HG03520 (cell line): ENCODE results near the gene TSBP1.
"Not testable (repeated sequence)": the region's sequence is repeated elsewhere in the genome, so short reads cannot be mapped to it uniquely, and the experiment has no call there.

Source experiments
- ATAC-seq: cut with Tn5 transposase; IDR thresholded peaks from one replicate; pipeline ENCODE4 v1.9.1; 2021; ENCODE audit warnings: mild to moderate bottlenecking, moderate library complexity; ENCODE audit not compliant: unreplicated experiment

The TSBP1 gene

DNA sequence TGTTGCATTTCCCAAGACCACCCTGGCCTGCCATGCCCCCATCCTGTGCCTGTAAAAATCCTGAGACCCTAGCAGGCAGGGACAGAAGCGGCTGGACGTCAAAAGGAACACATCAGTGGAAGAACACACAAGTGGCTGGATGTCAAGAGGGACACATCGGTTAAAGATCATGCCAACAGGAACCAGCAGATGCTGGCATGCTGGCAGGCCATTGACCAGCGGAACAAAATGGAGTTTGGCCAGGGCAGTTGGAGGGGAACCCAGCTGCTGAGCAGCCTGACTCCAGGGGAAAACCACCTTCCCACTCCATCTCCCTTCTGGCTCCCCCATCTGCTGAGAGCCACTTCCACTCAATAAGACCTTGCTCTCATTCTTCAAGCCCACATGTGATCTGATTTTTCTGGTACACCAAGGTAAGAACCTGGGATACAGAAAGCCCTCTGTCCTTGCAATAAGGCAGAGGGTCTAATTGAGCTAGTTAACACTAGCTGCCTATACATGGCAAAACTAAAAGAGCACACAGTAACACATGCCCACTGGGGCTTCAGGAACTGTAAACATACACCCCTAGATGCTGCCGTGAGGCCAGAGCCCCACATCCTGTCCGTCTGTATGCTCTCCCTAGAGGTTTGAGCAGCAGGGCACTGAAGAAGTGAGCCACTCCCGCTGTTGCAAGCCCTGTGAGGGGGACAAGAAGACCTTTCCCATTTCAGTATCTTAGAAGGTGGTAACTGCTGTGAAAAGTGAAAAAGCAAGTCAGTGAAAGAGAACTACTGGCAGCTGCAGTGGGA, 4.2 kb upstream of the TSBP1 start:
- ATAC-seq, result no peak

DNA sequence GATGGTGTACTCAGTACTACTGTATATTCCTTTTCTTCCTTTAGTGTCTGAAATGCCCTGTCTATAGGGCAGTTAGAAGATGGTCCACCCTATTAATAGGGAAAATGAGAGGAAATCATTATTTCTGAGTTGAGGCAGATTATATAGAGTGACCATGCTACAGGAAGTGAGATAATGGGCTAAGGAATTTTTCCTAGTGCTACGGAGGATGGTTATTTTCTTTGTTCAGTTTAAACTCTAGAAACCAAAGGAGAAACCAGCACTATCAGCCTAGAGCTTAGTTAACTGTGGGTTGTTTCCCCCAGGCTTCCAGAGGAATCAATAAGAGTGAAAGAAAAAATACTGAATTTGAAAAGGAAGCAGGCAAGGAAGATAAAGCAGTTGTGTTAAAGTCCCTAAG, 474 bp downstream of the TSBP1 start:
- ATAC-seq, result no peak

DNA sequence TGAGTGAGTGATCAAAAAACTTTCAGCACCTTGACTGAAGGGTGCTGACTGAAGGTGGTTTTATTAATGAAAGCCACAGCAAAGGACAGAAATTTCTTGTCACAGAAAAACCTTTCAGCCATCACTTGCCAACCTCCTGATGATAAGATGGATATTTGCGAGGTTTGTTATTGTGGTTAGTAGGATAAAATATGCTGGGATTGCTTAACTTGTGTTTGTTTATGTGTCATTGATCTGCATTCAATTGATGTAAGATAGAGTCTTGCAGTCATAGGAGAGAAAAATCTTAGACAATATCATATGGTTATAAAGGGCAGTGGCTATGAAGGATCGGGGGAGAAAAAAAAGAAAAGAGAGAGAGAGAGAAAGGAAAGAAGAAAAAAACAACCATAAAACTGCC, 1.2 kb downstream of the TSBP1 start:
- ATAC-seq, result no peak

DNA sequence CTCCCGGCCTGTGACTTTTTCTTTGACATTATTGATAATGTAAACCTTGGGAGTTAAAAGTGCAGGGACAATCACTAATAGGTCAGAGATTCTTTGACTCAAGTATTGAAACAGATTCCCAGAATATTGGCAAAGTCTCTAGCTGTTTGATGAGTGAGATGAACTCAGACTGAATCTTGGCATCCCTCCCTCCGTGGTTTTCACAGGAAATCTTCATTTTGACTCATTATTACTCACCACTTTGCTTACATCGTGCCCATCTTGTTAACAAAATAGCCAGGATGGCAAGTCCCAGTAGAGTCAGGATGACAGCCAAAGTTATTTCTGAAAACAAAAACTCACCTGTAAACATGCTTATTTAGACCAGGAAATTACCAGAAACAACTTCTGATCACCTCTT, 2.0 kb downstream of the TSBP1 start:
- no peak for ATAC-seq

GRCh38 chr6:32367644-32368043, 4.1 kb downstream of the TSBP1 start:
- no peak for ATAC-seq

DNA sequence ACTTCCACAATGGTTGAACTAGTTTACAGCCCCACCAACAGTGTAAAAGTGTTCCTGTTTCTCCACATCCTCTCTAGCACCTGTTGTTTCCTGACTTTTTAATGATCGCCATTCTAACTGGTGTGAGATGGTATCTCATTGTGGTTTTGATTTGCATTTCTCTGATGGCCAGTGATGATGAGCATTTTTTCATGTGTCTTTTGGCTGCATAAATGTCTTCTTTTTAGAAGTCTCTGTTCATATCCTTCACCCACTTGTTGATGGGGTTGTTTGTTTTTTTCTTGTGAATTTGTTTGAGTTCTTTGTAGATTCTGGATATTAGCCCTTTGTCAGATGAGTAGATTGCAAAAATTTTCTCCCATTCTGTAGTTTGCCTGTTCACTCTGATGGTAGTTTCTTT, 12.5 kb downstream of the TSBP1 start:
- not testable (repeated sequence) for ATAC-seq

DNA sequence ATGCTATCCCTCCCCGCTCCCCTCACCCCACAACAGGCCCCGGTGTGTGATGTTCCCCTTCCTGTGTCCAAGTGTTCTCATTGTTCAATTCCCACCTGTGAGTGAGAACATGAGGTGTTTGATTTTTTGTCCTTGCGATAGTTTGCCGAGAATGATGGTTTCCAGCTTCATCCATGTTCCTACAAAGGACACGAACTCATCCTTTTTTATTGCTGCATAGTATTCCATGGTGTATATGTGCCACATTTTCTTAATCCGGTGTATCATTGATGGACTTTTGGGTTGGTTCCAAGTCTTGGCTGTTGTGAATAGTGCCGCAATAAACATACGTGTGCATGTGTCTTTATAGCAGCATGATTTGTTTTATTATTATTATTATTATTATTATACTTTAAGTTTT, 13.2 kb downstream of the TSBP1 start:
- not testable (repeated sequence) for ATAC-seq

DNA sequence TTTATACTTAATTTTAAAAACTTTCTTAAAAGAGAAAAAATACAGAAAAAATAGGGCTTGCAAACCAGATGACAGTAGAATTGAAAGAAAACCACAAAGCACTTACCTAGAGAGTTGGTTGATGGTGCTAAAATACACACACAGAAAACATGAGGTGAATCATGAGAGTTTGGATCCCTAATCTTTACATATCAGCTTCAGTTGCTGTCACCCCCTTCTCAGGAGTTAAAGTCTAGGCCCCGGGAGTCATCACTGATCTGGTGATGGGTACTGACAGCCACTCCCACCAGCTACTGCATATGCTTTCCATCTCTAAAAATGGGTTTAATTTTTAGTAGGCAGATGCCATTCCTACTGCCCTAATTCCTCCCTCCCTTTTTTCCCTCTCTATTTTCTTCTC, 16.7 kb downstream of the TSBP1 start:
- ATAC-seq, result no peak

DNA sequence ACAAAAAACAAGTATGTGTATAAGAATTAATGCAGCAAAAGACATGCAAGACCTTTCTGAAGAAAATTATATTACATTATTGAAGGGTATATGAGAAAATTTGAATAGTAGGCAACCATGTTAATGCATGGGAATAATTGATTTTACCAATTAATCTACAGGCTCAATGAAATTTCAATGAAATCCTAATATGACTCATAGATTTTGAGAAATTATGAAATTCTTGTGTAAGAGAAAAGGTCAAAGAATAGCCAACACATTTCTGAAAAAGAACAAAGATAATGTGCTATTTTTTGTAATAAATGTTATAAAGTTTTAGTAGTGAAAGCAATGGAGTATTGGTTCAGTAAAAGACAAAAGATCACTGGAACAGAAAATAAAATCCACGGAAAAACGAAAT, 18.4 kb downstream of the TSBP1 start:
- no peak for ATAC-seq

DNA sequence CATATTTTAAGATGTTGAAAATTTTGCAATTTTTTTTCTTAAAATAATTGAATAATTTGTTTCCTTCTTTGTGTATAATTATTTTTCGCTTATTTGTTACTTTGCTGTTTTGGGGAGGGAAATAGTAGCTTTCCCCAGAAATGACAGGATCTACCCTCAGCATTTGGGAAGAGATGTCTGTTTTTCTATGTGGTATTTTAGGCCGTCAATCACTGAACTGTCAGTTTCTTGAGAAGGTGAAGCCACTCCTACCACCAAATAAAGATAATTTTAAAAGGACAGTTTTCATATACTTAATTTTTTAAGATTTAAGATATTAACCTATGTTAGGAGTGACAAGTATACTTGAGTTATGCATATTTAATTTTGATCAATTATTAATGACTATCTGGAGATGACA, 31.5 kb downstream of the TSBP1 start:
- ATAC-seq, result no peak

GRCh38 chr6:32337186-32337805, 34.4 kb downstream of the TSBP1 start:
- ATAC-seq, result no peak

DNA sequence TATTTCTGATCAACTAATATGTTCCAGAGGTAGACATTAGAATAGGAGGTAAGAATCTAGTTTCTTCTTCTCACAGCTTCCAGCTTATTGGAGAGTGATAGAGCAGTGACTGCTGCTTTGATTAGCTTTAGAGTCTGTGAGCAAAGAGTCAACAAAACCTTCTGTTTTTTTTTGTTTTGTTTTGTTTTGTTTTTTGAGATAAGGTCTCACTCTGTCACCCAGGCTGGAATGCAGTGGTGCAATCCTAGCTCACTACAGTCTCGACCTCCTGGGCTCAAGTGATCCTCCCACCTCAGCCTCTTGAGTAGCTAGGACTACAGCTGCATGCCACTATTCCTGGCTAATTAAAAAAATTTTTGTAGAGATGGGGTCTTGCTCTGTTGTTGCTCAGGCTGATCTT, 39.3 kb downstream of the TSBP1 start:
- no peak for ATAC-seq

DNA sequence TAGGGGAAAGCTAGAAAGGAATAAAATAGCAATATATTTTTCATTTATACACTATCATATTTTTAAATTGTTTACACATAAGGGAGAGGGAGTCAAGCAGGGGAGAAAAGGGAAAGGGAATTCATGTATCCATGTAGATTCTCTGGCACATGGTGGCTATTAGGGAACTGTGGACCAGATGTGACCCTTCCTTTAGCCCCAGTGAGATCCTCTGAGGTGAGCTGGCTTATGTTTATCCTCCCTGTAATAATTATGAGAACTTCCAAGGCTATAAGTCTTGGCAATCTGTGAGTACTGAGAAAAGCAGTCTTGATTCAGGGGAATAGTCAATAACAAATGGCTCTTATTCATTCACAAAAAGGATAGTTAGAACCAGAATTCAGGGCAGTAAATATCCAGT, 42.6 kb downstream of the TSBP1 start:
- no peak for ATAC-seq

DNA sequence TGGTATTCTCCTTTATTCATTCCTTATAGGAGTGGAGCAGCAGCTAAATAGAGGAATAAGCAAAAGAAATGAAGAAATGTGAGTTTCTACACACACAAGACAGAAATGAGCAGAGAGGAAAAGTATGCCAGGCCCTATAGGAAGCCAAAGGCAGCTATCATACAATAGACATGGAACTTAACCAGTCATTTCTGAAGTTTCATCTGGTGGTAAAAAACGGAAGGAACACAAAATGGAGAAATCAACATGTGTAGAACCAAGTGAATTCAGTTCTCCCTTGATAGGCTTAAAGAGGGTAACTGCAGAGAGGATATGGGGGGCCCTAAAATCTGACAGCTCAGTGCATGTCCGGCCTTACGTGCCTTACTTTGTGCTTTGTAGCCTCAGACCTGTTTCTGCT, 44.6 kb downstream of the TSBP1 start:
- no peak for ATAC-seq

DNA sequence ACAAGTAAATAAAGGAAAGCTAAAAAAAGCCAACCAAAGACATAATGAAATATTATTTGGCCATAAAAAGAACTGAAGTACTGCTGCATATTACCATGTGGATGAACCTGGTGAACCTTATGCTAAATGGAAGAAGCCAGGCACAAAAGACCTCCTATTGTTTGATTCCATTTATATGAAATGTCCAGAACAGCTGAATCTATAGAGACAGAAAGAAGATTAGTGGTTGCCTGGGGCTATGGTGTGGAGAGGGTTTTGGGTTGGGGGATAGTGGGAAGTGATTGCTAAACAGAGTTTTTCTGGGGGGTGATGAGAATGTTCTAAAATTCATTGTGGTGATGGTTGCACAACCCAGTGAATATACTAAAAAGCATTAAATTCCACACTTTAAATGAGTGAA, 53.2 kb downstream of the TSBP1 start:
- no peak for ATAC-seq

GRCh38 chr6:32317541-32317940, 54.2 kb downstream of the TSBP1 start:
- no peak for ATAC-seq

DNA sequence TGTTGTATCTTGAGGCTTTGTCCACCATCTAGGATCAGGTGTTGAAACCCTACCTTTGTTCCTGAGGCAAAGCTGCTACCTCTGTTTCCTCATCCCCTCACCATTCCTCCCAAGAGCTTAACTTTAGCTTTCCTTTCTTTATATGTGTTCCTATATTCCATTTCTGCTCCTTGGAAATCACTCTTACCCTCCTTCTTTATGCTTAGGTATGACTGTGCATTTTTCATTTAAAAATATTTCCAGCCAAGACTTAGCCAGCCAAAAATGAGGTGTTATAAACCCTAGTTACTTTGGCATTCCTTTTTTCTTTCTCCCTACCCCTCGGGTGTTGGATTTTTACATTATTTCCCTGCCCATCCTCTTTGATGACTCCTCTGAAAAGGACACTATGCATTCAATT, 57.7 kb downstream of the TSBP1 start:
- no peak for ATAC-seq

DNA sequence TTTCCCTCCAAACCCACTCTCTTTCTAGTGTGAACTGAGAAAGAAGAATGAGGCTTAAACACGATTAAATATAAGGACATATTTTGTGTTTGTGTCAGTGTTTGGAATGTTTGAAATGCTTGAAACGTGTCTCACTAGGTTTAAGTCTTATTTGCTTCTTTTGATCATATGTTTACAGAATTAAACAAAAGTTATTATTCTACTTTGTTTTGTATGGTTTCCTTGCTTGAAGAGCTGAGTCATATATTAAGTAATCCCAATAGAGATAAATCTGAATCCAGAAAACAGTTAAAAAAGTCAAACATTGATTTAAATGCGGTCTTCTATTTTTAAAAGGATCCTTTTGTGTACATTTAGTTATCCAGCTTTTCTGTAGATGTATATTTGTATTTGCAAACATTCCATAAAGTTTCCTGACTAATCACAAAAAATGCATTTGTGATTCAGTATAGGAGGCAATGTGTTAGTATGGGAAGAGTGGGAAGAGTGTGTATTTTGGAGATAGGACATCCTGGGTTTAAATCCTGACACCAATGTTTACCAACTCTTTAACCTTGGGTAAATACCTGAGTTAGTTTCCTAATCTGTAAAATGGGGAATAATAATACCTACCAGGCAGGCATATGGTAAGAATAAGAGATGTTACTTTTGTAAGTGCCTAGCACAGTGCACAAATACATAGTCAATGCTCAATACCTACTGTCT, 72.9 kb downstream of the TSBP1 start:
- ATAC-seq, result no peak

DNA sequence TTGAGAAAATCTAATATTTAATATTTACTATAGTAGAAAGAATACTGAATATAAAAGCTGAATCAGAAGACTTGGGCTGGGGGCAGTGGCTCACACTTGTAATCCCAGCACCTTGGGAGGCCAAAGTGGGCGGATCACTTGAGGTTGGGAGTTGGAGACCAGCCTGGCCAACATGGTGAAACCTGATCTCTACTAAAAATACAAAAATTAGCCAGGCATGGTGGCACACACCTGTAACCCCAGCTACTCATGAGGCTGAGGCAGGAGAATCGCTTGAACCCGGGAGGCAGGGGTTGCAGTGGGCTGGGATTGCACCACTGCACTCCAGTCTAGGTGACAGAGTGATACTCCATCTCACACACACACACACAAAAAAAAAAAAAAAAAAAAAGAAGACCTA, 76.7 kb downstream of the TSBP1 start:
- ATAC-seq, result not testable (repeated sequence)

- no peak for ATAC-seq
These were observed 77.1 kb downstream of the TSBP1 start for GRCh38 chr6:32294566-32294965.

- no peak for ATAC-seq
These were observed 78.0 kb downstream of the TSBP1 start for GRCh38 chr6:32293695-32294094.

DNA sequence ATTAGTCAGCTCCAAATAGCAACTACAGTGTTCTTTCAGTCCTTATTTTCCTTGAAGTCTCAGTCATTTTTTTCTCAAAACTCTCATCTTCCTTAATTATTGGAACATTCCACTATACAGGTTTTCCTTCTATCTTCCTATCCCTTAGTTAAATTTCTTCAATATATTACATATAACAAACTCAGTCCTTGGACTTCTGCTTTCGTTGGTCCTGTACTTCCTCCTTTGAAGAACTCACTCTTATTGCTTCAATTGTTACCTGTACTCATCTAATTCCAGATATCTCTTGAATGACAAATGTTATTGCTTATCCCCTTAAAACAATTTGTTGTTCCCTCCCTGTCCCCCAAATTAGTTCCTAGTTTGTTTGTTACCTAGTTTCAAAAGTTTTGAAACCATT, 80.2 kb downstream of the TSBP1 start:
- ATAC-seq, result no peak
